Caki2 (cell line): ENCODE results near the gene MED27. TPM values are rescaled to one million over a fixed set of nuclear protein-coding genes. Genes with fewer than 3 reads are reported as not detected.

Experiments used
- DNase-seq: peaks from one replicate; pipeline ENCODE4 v3.0.0-alpha.2; 2015; ENCODE audit warnings: low read depth
- in situ Hi-C: cut with HindIII; loops from 2 replicates; pipeline ENCODE4 v1.10.0; 2016; ENCODE audit warnings: low sequenced_read_pairs, low pct_unique_long_range_greater_than_20kb, mixed read lengths
- total RNA-seq: library from RNA; depleted of rRNA; stranded (reverse); fragments of >200 nt; shearing (Covaris generic); gene quantifications from 2 replicates; pipeline ENCODE4 v1.2.3, GENCODE V29; 2014; ENCODE audit warnings: low replicate concordance; rRNA removed

MED27 gene
- total RNA-seq, 1 experiment from 2014 or later, result 72.8 TPM

- no peak for DNase-seq
- in situ Hi-C loops, result no loop called here
Observed at GRCh38 chr9:131824953-131825495, 254.6 kb downstream of the MED27 start.

- DNase-seq, result no peak
- in situ Hi-C loops, result no loop called here
Observed at GRCh38 chr9:131824155-131824594, 255.5 kb downstream of the MED27 start.

- in situ Hi-C loops, result no loop called here
Observed at GRCh38 chr9:131823701-131824146, 255.9 kb downstream of the MED27 start.

GRCh38 chr9:131818089-131818488 is 261.6 kb downstream of the MED27 start:
- no peak for DNase-seq
- in situ Hi-C loops, result no loop called here

More at GRCh38 chr9:131823701-131824146, 255.9 kb downstream of the MED27 start:
- no peak for DNase-seq

GRCh38 chr9:131817627-131818026 is 262.0 kb downstream of the MED27 start:
- no peak for DNase-seq
- in situ Hi-C loops, result no loop called here

GRCh38 chr9:131817073-131817472 is 262.6 kb downstream of the MED27 start:
- DNase-seq, result no peak
- in situ Hi-C loops, result no loop called here

- in situ Hi-C loops, result no loop called here
- DNase-seq, result no peak
Observed at GRCh38 chr9:131815970-131816873, 263.4 kb downstream of the MED27 start.

- no peak for DNase-seq
- in situ Hi-C loops, result no loop called here
Observed at GRCh38 chr9:131814707-131815106, 265.0 kb downstream of the MED27 start.

GRCh38 chr9:131813116-131813515 is 266.6 kb downstream of the MED27 start:
- no peak for DNase-seq
- in situ Hi-C loops, result no loop called here

GRCh38 chr9:131812116-131812790 is 267.4 kb downstream of the MED27 start:
- in situ Hi-C loops, result no loop called here
- DNase-seq, result no peak

GRCh38 chr9:131811405-131811804 is 268.3 kb downstream of the MED27 start:
- no peak for DNase-seq
- in situ Hi-C loops, result no loop called here

- DNase-seq, result no peak
- in situ Hi-C loops, result no loop called here
Observed at GRCh38 chr9:131810351-131811170, 269.1 kb downstream of the MED27 start.

Other genes starting within 250 kb of the MED27 start
- 5.1 and 31.1 TPM in 2 replicates for gene NTNG2, start 82.2 kb upstream of the MED27 start, total RNA-seq